Mesothelial cell of epicardium (in vitro differentiated cells): ENCODE measurements around the gene C1QTNF8. TPM values are rescaled to one million over a fixed set of nuclear protein-coding genes. Genes with fewer than 3 reads are reported as not detected.

Source experiments
- DNase-seq, 2 experiments: peaks; one replicate each; pipeline ENCODE4 v3.0.0; 2021; ENCODE audit warnings: low spot score in 2 of 2; ENCODE audit not compliant: unreplicated experiment in 2 of 2
- H3K27ac Mint-ChIP-seq: 2 replicates; pipeline ENCODE4 v1.8.0; 2021; ENCODE audit warnings: mixed read lengths
- H3K27me3 Mint-ChIP-seq: 2 replicates; pipeline ENCODE4 v1.8.0; 2021; ENCODE audit warnings: low read depth, mixed read lengths
- H3K36me3 Mint-ChIP-seq: 2 replicates; pipeline ENCODE4 v1.8.0; 2021; ENCODE audit warnings: mixed read lengths
- H3K4me1 Mint-ChIP-seq: 2 replicates; pipeline ENCODE4 v1.8.0; 2021; ENCODE audit warnings: mixed read lengths
- H3K4me3 Mint-ChIP-seq: 2 replicates; pipeline ENCODE4 v1.8.0; 2021; ENCODE audit warnings: mild to moderate bottlenecking, moderate library complexity, mixed read lengths
- H3K9me3 Mint-ChIP-seq: 2 replicates; pipeline ENCODE4 v1.8.0; 2021; ENCODE audit warnings: mixed read lengths
- total RNA-seq: library from RNA; stranded (reverse); gene quantifications from 3 replicates; pipeline ENCODE4 v1.2.1, GENCODE V29; 2021
- TF ChIP-seq, protein P1 (sequence below): fragments of 200-600 bp; sonication (generic); IDR thresholded peaks from one replicate; pipeline ENCODE4 v1.5.0; 2021; ENCODE audit warnings: antibody characterized with exemption; ENCODE audit not compliant: unreplicated experiment

Gene C1QTNF8
- total RNA-seq, 1 donor from 2014 or later = not detected

DNA sequence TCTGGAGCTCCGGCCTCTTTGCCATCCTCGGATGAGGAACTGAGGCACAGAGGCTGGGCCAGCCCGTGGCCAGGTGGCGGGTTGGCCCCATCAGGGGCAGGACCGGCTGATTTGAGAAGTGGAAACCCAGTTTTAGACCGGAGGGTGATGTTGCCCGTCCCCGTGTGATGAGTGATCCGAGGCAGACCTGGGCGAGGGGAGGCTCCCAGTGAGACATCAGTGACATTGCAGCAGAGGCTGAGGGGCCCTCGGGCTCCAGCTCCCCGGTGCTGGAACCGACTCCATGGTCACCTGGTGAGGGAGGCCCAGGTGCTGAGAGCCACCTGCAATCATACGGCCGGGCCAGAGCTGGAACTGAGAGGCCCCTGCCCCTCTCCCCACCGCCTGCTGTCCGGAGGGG lies 30.0 kb upstream of the C1QTNF8 start:
- H3K36me3 Mint-ChIP-seq = no peaks in the 10 kb centered on the region
- H3K27me3 Mint-ChIP-seq = no peaks in the 10 kb centered on the region

DNA sequence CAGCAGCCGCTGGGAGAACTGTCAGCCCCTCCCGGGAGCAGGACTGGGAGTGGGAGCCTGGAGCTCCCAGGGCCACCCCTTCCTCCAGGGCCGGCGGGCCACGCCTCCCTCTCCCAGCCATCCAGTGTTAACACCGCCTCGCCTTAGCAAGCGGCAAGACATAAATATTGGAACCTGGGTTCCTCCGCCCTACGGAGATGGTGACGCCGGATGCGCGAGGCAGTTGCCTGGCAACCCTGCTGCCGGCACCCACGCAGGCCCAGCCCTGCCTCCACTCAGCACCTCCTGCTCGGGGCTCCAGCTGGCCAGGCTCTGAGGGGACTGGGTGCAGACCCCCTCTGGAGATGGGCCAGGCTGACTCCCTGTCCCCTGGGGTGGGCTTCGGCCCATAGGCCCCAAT lies 29.4 kb upstream of the C1QTNF8 start:
- no peak for DNase-seq
- no peaks in the 10 kb centered on the region for H3K27me3 Mint-ChIP-seq
- H3K36me3 Mint-ChIP-seq = no peaks in the 10 kb centered on the region
- no peaks in the 10 kb centered on the region for H3K4me1 Mint-ChIP-seq
- TF ChIP-seq, protein P1, sequence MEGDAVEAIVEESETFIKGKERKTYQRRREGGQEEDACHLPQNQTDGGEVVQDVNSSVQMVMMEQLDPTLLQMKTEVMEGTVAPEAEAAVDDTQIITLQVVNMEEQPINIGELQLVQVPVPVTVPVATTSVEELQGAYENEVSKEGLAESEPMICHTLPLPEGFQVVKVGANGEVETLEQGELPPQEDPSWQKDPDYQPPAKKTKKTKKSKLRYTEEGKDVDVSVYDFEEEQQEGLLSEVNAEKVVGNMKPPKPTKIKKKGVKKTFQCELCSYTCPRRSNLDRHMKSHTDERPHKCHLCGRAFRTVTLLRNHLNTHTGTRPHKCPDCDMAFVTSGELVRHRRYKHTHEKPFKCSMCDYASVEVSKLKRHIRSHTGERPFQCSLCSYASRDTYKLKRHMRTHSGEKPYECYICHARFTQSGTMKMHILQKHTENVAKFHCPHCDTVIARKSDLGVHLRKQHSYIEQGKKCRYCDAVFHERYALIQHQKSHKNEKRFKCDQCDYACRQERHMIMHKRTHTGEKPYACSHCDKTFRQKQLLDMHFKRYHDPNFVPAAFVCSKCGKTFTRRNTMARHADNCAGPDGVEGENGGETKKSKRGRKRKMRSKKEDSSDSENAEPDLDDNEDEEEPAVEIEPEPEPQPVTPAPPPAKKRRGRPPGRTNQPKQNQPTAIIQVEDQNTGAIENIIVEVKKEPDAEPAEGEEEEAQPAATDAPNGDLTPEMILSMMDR = no peak
- no peak overlapping the region for H3K27ac Mint-ChIP-seq
- no peaks in the 10 kb centered on the region for H3K9me3 Mint-ChIP-seq
- H3K4me3 Mint-ChIP-seq = no peak overlapping the region

More for the DNA sequence above, 30.0 kb upstream of the C1QTNF8 start:
- TF ChIP-seq, protein P1 = no peak
- Mint-ChIP-seq H3K27ac (no peak overlapping the region), H3K9me3 (no peaks in the 10 kb centered on the region), H3K4me3 (no peak overlapping the region), H3K4me1 (no peaks in the 10 kb centered on the region)
- DNase-seq = no peak

DNA sequence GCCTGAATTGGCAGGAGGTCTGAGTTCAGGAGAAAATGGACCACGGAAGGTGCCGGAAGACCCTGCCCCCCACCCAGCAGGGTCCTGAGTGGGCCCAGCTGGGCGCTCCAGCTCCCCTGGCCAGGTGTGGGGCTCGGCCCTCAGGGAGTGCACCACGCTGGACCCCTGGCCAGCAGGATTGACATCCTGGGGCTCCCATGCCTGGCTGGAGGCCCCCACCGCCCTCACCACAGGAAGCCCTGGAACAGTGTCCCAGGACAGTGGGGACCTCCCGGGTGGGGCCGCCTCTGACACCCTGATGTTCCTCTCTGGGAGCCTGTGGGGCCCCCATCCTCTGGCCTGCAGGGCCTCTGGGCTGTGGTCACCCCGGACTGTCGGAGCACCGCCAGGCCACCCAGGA lies 28.8 kb upstream of the C1QTNF8 start:
- H3K27ac Mint-ChIP-seq = no peak overlapping the region
- no peaks in the 10 kb centered on the region for H3K4me1 Mint-ChIP-seq
- no peaks in the 10 kb centered on the region for H3K9me3 Mint-ChIP-seq
- no peaks in the 10 kb centered on the region for H3K36me3 Mint-ChIP-seq
- TF ChIP-seq, protein P1 = no peak
- H3K27me3 Mint-ChIP-seq = no peaks in the 10 kb centered on the region
- H3K4me3 Mint-ChIP-seq = no peak overlapping the region
- DNase-seq = no peak

DNA sequence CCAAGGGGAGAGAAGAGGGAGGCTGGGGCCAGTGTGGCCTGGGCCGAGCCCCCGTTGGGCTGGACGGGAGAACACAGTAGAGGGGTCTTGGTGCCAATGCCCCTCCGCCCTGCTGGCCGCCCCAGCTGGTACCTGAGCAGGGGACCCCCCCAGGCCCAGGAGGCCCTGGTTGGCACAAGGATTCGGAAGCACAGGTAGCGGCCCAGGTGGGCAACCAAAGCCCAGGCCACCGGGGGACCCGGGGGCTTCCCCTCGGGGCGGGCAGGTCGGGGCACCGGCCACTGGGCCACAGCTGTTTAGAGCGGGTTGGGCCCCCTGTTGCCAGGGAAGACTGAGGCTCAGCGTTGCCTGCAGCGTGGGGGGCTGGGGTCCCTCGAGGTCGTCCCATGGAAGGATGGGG lies 28.2 kb upstream of the C1QTNF8 start:
- TF ChIP-seq, protein P1 = no peak
- H3K36me3 Mint-ChIP-seq = no peaks in the 10 kb centered on the region
- no peaks in the 10 kb centered on the region for H3K27me3 Mint-ChIP-seq
- no peak for DNase-seq
- no peaks in the 10 kb centered on the region for H3K4me1 Mint-ChIP-seq
- no peak overlapping the region for H3K27ac Mint-ChIP-seq
- no peaks in the 10 kb centered on the region for H3K9me3 Mint-ChIP-seq
- H3K4me3 Mint-ChIP-seq = no peak overlapping the region

DNA sequence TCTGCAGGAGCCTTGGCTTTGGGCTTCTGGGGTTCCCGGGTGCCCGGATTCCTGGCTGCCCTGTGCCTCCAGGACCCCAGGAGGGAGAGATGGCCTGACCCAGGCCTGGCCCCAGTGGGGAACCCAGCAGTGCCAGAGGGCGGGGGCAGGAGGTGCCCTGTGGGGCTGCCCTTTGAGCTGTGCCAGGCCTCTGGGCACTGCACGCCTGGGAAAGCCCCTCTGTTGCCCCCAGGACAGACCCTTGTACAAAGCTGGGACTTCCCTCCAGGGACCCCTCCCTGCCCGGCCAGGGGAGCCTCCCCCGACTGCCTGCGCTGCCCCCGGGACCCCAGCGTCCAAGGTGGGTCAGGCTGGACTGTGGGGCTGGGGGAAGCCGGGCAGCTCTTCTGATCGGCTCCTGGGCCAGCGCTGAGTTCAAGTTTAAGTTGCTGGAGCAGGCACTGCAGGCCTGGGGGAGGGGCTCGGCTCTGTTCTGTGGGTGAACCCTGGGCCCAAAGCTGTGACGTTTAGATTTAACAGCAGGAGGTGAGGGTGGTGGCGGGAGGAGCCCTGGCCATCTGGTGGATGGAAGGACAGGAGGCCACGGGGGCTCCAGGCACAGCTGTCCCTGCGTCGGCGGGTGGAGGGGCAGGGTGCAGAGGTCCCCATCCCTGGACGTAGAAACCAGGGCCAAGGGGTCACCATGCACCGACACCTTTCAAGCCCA lies 27.6 kb upstream of the C1QTNF8 start:
- Mint-ChIP-seq H3K27ac (no peak overlapping the region), H3K36me3 (no peaks in the 10 kb centered on the region), H3K9me3 (no peaks in the 10 kb centered on the region), H3K4me1 (no peaks in the 10 kb centered on the region), H3K4me3 (no peak overlapping the region), H3K27me3 (no peaks in the 10 kb centered on the region)
- DNase-seq = no peak
- TF ChIP-seq, protein P1 = no peak

DNA sequence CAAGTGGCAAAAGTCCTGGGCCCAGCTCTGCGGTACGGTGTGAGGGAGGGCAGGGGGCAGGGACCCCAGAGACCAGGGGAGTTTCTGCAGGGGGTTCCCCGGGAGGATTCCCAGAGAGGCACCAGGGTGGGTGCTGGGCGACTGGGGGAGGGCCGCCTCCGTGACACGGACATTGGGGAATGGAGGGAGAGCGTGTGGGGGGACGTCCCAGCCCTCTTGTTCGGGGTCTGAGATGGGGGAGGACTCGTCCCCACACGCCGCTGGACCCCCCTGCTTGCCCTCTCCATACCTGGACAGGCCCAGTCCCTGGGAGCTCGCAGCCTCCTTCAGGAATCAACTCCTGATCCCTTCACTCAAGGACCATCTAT lies 26.3 kb upstream of the C1QTNF8 start:
- Mint-ChIP-seq H3K4me1 (no peaks in the 10 kb centered on the region), H3K27me3 (no peaks in the 10 kb centered on the region)

More for the DNA sequence above, 26.3 kb upstream of the C1QTNF8 start:
- no peak for DNase-seq
- TF ChIP-seq, protein P1 = no peak
- H3K9me3 Mint-ChIP-seq = no peaks in the 10 kb centered on the region
- no peaks in the 10 kb centered on the region for H3K36me3 Mint-ChIP-seq
- H3K4me3 Mint-ChIP-seq = no peak overlapping the region
- no peak overlapping the region for H3K27ac Mint-ChIP-seq
